22Rv1 (cell line): ENCODE measurements around the gene EVL.

Experiments used
- H3K27ac ChIP-seq: fragments of 450-650 bp; 2 replicates; pipeline ENCODE4 v1.5.1; 2017
- ZFX ChIP-seq: fragments of 450-650 bp; IDR thresholded peaks from 2 replicates; pipeline ENCODE4 v1.6.1; 2017; ENCODE audit warnings: antibody characterized with exemption, borderline replicate concordance
- TF ChIP-seq, protein P1 (sequence below): fragments of 450-650 bp; IDR thresholded peaks from 2 replicates; pipeline ENCODE4 v1.5.1; 2017; ENCODE audit warnings: mild to moderate bottlenecking

The EVL gene

DNA sequence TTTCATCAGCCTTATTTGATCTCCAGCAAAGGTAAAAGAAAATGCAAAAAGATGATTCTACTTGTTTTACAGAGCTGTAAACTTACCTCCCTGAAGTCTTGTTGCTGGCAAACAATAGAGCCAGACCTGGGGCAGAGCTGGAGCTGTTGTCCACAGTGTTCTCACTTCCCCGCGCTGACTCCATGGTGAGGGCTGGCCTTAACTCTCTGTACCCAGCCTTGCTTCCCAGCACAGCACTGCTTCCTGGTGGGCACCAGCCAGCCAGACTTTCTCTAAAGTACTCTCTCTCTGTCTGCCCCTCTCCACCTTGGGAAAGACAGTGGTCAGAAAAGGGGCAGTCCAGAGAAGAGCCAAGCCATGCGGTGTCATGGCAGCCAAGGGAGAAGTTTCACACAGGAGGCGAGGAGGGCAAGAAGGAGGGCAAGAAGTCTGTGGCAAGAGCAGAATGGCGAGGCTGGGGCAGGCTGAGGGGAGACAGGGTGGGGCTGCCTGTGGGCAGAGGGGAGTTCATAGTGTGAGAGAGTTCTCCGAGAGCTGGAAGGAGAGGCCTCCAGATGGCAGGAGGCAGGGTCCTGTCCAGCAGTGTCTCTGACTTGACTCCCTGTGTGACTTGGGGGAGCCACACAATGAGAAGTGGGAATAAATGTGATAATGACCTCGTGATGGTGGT, 9.3 kb downstream of the EVL start:
- H3K27ac ChIP-seq, result no peak overlapping the region
- no peak for TF ChIP-seq ZFX
- TF ChIP-seq, protein P1, sequence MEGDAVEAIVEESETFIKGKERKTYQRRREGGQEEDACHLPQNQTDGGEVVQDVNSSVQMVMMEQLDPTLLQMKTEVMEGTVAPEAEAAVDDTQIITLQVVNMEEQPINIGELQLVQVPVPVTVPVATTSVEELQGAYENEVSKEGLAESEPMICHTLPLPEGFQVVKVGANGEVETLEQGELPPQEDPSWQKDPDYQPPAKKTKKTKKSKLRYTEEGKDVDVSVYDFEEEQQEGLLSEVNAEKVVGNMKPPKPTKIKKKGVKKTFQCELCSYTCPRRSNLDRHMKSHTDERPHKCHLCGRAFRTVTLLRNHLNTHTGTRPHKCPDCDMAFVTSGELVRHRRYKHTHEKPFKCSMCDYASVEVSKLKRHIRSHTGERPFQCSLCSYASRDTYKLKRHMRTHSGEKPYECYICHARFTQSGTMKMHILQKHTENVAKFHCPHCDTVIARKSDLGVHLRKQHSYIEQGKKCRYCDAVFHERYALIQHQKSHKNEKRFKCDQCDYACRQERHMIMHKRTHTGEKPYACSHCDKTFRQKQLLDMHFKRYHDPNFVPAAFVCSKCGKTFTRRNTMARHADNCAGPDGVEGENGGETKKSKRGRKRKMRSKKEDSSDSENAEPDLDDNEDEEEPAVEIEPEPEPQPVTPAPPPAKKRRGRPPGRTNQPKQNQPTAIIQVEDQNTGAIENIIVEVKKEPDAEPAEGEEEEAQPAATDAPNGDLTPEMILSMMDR, result no peak

DNA sequence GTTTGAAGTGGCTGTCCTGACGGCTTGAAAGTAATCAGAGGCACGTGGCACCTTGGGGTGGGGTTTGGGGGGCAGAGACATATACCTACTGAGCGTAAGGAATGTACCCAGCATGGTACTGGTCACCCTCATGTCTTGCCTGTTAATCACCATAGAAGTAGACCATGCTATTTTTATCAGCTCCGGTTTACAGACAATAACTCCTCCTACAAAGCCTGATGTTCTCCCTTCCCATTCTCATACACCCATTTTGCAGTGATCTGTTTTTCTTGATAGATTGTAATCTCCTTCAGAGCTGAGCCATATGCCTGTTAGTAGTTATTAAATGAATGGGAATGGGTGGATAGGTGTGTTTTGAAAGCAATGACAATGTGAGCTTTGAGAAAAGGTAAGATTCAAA, 10.5 kb downstream of the EVL start:
- no peak for TF ChIP-seq ZFX
- TF ChIP-seq, protein P1, result no peak
- no peak overlapping the region for H3K27ac ChIP-seq

DNA sequence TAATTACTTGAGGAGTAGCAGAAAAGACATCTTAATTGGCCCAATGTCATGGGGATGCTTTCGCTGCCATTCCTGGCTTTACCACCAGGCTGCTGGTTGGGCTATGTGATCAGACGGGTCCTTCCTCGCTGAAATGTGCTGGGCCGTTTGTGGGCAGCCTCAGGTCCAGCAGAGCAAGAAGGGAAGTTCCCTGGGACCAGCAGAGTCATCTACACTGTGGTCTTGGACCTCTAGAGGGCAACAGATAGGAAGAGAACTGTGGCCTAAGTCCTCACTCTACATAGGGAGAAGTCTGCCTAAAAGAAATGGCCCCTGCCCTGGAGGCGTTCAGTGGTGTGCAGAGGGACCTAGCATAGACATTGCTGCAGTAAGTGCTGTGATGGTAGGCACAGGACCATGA, 10.9 kb downstream of the EVL start:
- no peak overlapping the region for H3K27ac ChIP-seq
- TF ChIP-seq, protein P1, result peak; percentile 27
- TF ChIP-seq ZFX, result no peak

DNA sequence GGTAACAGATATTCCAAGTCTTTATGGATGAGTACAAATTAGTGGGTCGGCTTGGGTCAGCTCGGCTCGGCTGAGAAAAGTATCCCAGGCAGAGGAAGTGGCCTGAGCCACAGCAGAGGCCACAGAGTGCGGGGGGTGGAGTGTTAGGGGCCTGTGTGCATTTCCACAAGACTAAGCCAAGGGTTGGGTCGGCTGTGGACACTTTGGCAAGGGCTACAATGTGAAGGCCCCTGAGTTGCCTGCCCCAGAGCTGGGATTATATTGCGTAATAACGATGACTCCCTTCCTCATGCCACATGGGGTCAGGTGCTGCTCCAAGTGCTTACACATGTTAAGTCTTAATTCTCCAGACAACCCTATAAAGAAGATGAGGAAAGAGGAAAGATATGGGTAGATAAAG, 11.4 kb downstream of the EVL start:
- H3K27ac ChIP-seq, result no peak overlapping the region
- TF ChIP-seq, protein P1, result no peak
- TF ChIP-seq ZFX, result no peak

DNA sequence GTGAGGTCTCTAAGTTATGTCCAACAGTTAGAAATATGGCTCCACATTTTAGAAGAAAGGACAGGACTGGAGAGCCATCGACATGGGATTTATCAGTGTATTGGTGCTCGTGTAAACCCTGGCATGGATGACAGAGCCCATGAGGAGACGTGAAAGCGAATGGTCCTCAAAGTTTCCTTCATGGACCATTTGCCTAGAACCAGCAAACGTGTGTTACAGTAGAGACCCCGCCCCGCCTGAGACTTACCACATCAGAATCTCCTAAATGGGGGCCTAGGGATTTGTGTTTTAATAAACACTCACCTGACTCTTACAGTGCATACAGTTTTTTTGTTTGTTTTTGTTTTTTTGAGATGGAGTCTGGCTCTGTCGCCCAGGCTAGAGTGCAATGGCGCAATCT, 12.2 kb downstream of the EVL start:
- no peak overlapping the region for H3K27ac ChIP-seq
- TF ChIP-seq, protein P1, result no peak
- TF ChIP-seq ZFX, result no peak

DNA sequence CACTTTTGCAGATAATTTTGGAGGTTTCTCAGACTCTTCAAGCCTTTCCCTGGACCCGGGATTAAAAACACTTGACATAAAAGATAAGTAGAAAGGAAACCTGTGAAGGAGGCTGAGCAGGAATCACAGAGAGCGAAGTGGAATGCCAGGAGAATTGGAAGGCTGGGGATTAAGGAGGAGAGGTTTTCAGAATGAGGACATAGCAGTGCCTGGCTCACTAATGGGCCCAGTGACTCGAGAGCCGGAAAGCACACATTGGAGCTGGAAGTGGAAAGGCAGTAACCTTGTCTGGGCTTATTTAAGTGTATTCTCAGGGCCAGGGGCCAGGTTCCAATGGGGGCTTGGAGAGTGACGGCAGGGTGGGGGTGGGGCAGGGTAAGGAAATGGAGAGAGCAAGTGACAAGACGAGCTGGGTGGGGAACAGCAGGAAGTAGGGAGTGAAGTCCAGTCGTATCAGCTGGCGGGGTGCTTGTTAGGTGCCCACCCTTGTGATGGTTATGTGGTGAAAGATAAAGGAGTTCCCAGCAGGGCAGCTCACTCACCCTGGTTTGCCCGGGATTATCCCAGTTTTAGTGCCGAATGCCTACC, 13.1 kb downstream of the EVL start:
- no peak overlapping the region for H3K27ac ChIP-seq

More for the DNA sequence above, 13.1 kb downstream of the EVL start:
- TF ChIP-seq, protein P1, result no peak
- TF ChIP-seq ZFX, result no peak
